SK-N-SH treated with all-trans-retinoic acid at 6 μM for 48 hours (cell line): ENCODE data around the gene CHTF18.

ENCODE experiments used
- ATAC-seq: fragments of 200-7000 bp; cut with Tn5 transposase; 3 replicates; pipeline ENCODE4 v1.9.1; 2020; ENCODE audit warnings: mild to moderate bottlenecking, moderate library complexity
- CREB5 ChIP-seq: fragments of 250-450 bp; sonication (Bioruptor Pico); IDR thresholded peaks from 2 replicates; pipeline ENCODE4 v1.5.1; 2020; ENCODE audit warnings: low read depth, mild to moderate bottlenecking, moderate library complexity
- CSDC2 ChIP-seq: fragments of 250-450 bp; sonication (Bioruptor Pico); IDR thresholded peaks from 2 replicates; pipeline ENCODE4 v1.5.0; 2020; ENCODE audit warnings: mild to moderate bottlenecking, moderate library complexity
- ESRRG ChIP-seq: fragments of 250-450 bp; sonication (Bioruptor Pico); IDR thresholded peaks from 2 replicates; pipeline ENCODE4 v1.6.1; 2021; ENCODE audit warnings: mild to moderate bottlenecking
- GLIS3 ChIP-seq: fragments of 250-450 bp; sonication (Bioruptor Pico); IDR thresholded peaks from 2 replicates; pipeline ENCODE4 v1.5.0; 2020; ENCODE audit warnings: mild to moderate bottlenecking, moderate library complexity
- ISL1 ChIP-seq: fragments of 250-450 bp; sonication (Bioruptor Pico); IDR thresholded peaks from 2 replicates; pipeline ENCODE4 v2.1.2; 2022; ENCODE audit warnings: mild to moderate bottlenecking, moderate library complexity
- OSR1 ChIP-seq: fragments of 250-450 bp; sonication (Bioruptor Pico); IDR thresholded peaks from 2 replicates; pipeline ENCODE4 v1.8.0; 2022; ENCODE audit warnings: moderate library complexity, mild to moderate bottlenecking, inconsistent platforms
- PPARA ChIP-seq: fragments of 250-450 bp; sonication (Bioruptor Pico); IDR thresholded peaks from 2 replicates; pipeline ENCODE4 v1.5.0; 2020; ENCODE audit warnings: mild to moderate bottlenecking, borderline replicate concordance
- RARB ChIP-seq: fragments of 250-450 bp; sonication (Bioruptor Pico); IDR thresholded peaks from 2 replicates; pipeline ENCODE4 v1.8.0; 2021; ENCODE audit warnings: mild to moderate bottlenecking, moderate library complexity
- SNAI2 ChIP-seq: fragments of 250-450 bp; sonication (Bioruptor Pico); IDR thresholded peaks from 2 replicates; pipeline ENCODE4 v1.5.0; 2020; ENCODE audit warnings: mild to moderate bottlenecking, moderate library complexity
- TCF4 ChIP-seq: fragments of 250-450 bp; sonication (Bioruptor Pico); IDR thresholded peaks from 2 replicates; pipeline ENCODE4 v1.8.0; 2021; ENCODE audit warnings: mild to moderate bottlenecking, moderate library complexity, borderline replicate concordance
- TOX ChIP-seq: fragments of 250-450 bp; sonication (Bioruptor Pico); IDR thresholded peaks from 2 replicates; pipeline ENCODE4 v1.8.0; 2021; ENCODE audit warnings: mild to moderate bottlenecking, moderate library complexity, borderline replicate concordance
- TSHZ2 ChIP-seq: fragments of 250-450 bp; sonication (Bioruptor Pico); IDR thresholded peaks from 2 replicates; pipeline ENCODE4 v1.5.0; 2020; ENCODE audit warnings: mild to moderate bottlenecking, moderate library complexity
- ZC3H10 ChIP-seq: fragments of 250-450 bp; sonication (Bioruptor Pico); IDR thresholded peaks from 2 replicates; pipeline ENCODE4 v1.5.1; 2021; ENCODE audit warnings: mild to moderate bottlenecking, moderate library complexity
- ZFP30 ChIP-seq: fragments of 450-650 bp; formaldehyde crosslinking; IDR thresholded peaks from 2 replicates; pipeline ENCODE4 v1.5.0; 2022; ENCODE audit warnings: mild to moderate bottlenecking, moderate library complexity
- ZNF565 ChIP-seq: fragments of 450-650 bp; formaldehyde crosslinking; conservative IDR thresholded peaks from 2 replicates; pipeline ENCODE4 v1.5.0; 2020; ENCODE audit warnings: low read depth, mild to moderate bottlenecking, moderate library complexity
- ZNF70 ChIP-seq: fragments of 450-650 bp; formaldehyde crosslinking; IDR thresholded peaks from 2 replicates; pipeline ENCODE4 v1.5.0; 2020; ENCODE audit warnings: mild to moderate bottlenecking, moderate library complexity
- ZNF8 ChIP-seq: fragments of 450-650 bp; formaldehyde crosslinking; IDR thresholded peaks from 2 replicates; pipeline ENCODE4 v1.5.0; 2020; ENCODE audit warnings: mild to moderate bottlenecking, moderate library complexity
- TF ChIP-seq, protein P1 (sequence below): fragments of 250-450 bp; sonication (Bioruptor Pico); IDR thresholded peaks from 2 replicates; pipeline ENCODE4 v1.5.1; 2021; ENCODE audit warnings: mild to moderate bottlenecking, moderate library complexity
- TF ChIP-seq, protein P2 (sequence below): fragments of 250-450 bp; sonication (Bioruptor Pico); IDR thresholded peaks from 2 replicates; pipeline ENCODE4 v1.8.0; 2021; ENCODE audit warnings: low read depth, mild to moderate bottlenecking, moderate library complexity, borderline replicate concordance

The CHTF18 gene

DNA sequence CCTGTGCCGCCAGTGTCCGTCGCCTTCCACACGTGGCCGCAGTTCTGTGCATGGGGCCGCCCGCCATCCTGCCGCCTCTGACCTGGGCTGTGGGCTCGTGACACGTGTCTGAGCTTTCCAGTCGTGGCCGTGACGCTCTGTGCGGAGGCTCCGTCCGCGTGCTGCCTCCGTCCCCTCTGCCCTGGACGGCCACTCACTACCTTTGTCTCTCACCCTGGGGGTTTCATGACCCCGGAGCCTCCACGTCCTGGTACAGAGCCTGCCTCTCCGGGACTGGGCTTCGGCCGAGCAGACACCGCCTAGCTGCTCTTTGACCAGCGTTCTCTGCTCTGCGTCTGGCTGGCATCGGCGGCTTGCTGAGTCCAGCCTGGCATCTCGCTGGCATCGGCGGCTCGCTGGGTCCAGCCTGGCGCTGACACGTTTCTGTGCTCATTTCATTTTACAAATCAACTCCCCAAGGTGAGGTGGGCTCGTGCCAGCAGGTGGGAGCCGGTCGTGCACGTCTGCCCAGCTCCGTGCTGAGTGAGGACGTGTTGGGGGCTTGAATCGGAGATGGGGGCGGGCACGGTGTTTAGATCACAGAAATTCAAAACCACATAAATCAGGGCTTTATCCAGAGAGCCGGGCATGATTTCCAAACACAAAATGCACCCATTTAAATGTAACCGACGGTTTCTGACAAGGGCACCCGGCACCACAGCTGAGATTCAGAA is 56.4 kb downstream of the CHTF18 start:
- ATAC-seq, result peak; percentile 33; the same call in 1 of the 3 replicates
- TF ChIP-seq ZNF70 (CRISPR knock-in tag) (no peak), ZC3H10 (no peak), ISL1 (CRISPR knock-in tag) (no peak), ZFP30 (CRISPR knock-in tag) (no peak), TCF4 (CRISPR knock-in tag) (no peak), SNAI2 (CRISPR knock-in tag) (no peak), CSDC2 (CRISPR knock-in tag) (no peak), ESRRG (CRISPR knock-in tag) (no peak), TSHZ2 (no peak), TOX (CRISPR knock-in tag) (no peak), OSR1 (CRISPR knock-in tag) (no peak), RARB (CRISPR knock-in tag) (no peak)

DNA sequence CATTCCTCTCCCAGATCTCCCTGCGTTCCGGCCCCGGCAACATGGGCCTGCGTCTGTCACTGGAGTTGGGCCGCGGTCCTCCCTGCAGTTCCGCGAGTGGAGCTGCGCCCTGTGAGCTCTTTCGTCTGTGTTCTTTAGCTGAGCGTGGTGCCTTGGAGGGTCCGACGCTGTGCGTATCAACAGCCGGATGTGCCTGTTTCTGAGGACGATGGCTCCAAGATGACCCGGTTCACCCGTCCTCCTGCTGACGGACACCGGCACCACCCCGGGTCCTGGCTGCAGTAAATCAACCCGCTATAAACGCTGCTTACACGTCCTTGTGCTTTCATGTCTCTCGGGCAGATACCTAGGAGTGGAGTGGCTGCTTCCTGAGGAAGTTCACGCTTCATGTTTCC is 56.9 kb downstream of the CHTF18 start:
- no peak for ATAC-seq
- no peak for TF ChIP-seq ZFP30 (CRISPR knock-in tag)
- TF ChIP-seq CSDC2 (CRISPR knock-in tag), result no peak
- TF ChIP-seq GLIS3 (CRISPR knock-in tag), result no peak
- TF ChIP-seq ZNF565, result no peak
- no peak for TF ChIP-seq RARB (CRISPR knock-in tag)
- TF ChIP-seq PPARA, result no peak
- no peak for TF ChIP-seq OSR1 (CRISPR knock-in tag)
- no peak for TF ChIP-seq TCF4 (CRISPR knock-in tag)
- TF ChIP-seq TSHZ2, result no peak
- TF ChIP-seq, protein P1, sequence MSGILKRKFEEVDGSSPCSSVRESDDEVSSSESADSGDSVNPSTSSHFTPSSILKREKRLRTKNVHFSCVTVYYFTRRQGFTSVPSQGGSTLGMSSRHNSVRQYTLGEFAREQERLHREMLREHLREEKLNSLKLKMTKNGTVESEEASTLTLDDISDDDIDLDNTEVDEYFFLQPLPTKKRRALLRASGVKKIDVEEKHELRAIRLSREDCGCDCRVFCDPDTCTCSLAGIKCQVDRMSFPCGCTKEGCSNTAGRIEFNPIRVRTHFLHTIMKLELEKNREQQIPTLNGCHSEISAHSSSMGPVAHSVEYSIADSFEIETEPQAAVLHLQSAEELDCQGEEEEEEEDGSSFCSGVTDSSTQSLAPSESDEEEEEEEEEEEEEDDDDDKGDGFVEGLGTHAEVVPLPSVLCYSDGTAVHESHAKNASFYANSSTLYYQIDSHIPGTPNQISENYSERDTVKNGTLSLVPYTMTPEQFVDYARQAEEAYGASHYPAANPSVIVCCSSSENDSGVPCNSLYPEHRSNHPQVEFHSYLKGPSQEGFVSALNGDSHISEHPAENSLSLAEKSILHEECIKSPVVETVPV (CRISPR knock-in tag), result no peak
- TF ChIP-seq ESRRG (CRISPR knock-in tag), result no peak
- TF ChIP-seq, protein P2, sequence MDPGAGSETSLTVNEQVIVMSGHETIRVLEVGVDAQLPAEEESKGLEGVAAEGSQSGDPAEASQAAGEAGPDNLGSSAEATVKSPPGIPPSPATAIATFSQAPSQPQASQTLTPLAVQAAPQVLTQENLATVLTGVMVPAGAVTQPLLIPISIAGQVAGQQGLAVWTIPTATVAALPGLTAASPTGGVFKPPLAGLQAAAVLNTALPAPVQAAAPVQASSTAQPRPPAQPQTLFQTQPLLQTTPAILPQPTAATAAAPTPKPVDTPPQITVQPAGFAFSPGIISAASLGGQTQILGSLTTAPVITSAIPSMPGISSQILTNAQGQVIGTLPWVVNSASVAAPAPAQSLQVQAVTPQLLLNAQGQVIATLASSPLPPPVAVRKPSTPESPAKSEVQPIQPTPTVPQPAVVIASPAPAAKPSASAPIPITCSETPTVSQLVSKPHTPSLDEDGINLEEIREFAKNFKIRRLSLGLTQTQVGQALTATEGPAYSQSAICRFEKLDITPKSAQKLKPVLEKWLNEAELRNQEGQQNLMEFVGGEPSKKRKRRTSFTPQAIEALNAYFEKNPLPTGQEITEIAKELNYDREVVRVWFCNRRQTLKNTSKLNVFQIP (CRISPR knock-in tag), result no peak

GRCh38 chr16:847151-847550 is 58.7 kb downstream of the CHTF18 start:
- TF ChIP-seq CREB5 (no peak), ZNF8 (CRISPR knock-in tag) (no peak), PPARA (no peak), ZNF70 (CRISPR knock-in tag) (no peak), TOX (CRISPR knock-in tag) (no peak)
- TF ChIP-seq, protein P2 (CRISPR knock-in tag), result no peak
- no peak for ATAC-seq
